NCI-H128 (cell line): ENCODE results near the gene DLX2.

Experiments
- DNase-seq: peaks from one replicate; lab custom pipeline; 2025; ENCODE audit not compliant: unreplicated experiment; lab: John Stamatoyannopoulos, UW

Gene DLX2

GRCh38 chr2:172094294-172095145 is 8.2 kb downstream of the DLX2 start:
- DNase-seq = no peak

GRCh38 chr2:172093416-172094293 is 9.0 kb downstream of the DLX2 start:
- DNase-seq = no peak

- DNase-seq = no peak
These were observed 9.8 kb downstream of the DLX2 start for GRCh38 chr2:172092716-172093415.

GRCh38 chr2:172091761-172092566 is 10.7 kb downstream of the DLX2 start:
- DNase-seq = no peak

GRCh38 chr2:172091000-172091641 is 11.6 kb downstream of the DLX2 start:
- no peak for DNase-seq

GRCh38 chr2:172090044-172090961 is 12.4 kb downstream of the DLX2 start:
- DNase-seq = no peak

- no peak for DNase-seq
These were observed 13.1 kb downstream of the DLX2 start for GRCh38 chr2:172089633-172090032.

GRCh38 chr2:172089005-172089504 is 13.6 kb downstream of the DLX2 start:
- DNase-seq = no peak

GRCh38 chr2:172088245-172089004 is 14.3 kb downstream of the DLX2 start:
- DNase-seq = no peak

GRCh38 chr2:172087780-172088244 is 14.9 kb downstream of the DLX2 start:
- DNase-seq = no peak

- no peak for DNase-seq
These were observed 15.4 kb downstream of the DLX2 start for GRCh38 chr2:172087207-172087779.

GRCh38 chr2:172086241-172087206 is 16.2 kb downstream of the DLX2 start:
- DNase-seq = no peak

GRCh38 chr2:172085460-172086159 is 17.1 kb downstream of the DLX2 start, which contains the start of gene DLX1:
Gene DLX1, plus strand, starts transcription at chr2:172085507. Its CDS starts 171 bp downstream, at chr2:172085678.
- no peak for DNase-seq

GRCh38 chr2:172084645-172085459 is 17.8 kb downstream of the DLX2 start:
- peak; percentile 86 for DNase-seq

- DNase-seq = no peak
These were observed 18.4 kb downstream of the DLX2 start for GRCh38 chr2:172084395-172084644.
